Ovary (tissue), 9 donors: Measurements from ENCODE around the gene UBXN2A. TPM values are rescaled to one million over a fixed set of nuclear protein-coding genes. Genes with fewer than 3 reads are reported as not detected.

ENCODE experiments used
- DNase-seq, 5 donors: peaks; one replicate each; pipeline ENCODE4 v3.0.0-alpha.2; 2019 to 2020
- H3K27ac ChIP-seq, 2 donors: fragments of 200-600 bp; one replicate each; pipeline versions ENCODE4 v1.5.1 to v1.8.0; 2019 to 2022
- H3K27me3 ChIP-seq: fragments of 200-600 bp; one replicate; pipeline ENCODE4 v1.8.0; 2022
- H3K36me3 ChIP-seq: fragments of 200-600 bp; sonication (generic); one replicate; pipeline ENCODE4 v1.5.1; 2019
- H3K4me1 ChIP-seq: one replicate; pipeline ENCODE4 v1.8.1; 2013; ENCODE audit warnings: mild to moderate bottlenecking, moderate library complexity; ENCODE audit not compliant: insufficient read depth
- H3K4me3 ChIP-seq: fragments of 200-600 bp; sonication (generic); one replicate; pipeline ENCODE4 v1.5.1; 2017
- H3K9me3 ChIP-seq, 2 donors: fragments of 200-600 bp in 1 of 2; sonication (generic) in 1 of 2; one replicate each; pipeline versions ENCODE4 v1.5.1 to v1.8.1; 2013 to 2019; ENCODE audit warnings: mild to moderate bottlenecking in 1 of 2, moderate library complexity in 1 of 2
- CTCF ChIP-seq, 3 donors: fragments of 450-650 bp in 2 of 3; fragments of 200-600 bp in 1 of 3; IDR thresholded peaks; one replicate each; pipeline versions ENCODE4 v1.5.1 to v1.8.0; 2016 to 2022; ENCODE audit warnings: antibody characterized with exemption in 3 of 3, mild to moderate bottlenecking in 1 of 3
- EP300 ChIP-seq: sonication (generic); formaldehyde crosslinking; IDR thresholded peaks from one replicate; pipeline ENCODE4 v1.6.1; 2017; ENCODE audit warnings: antibody characterized with exemption
- POLR2A ChIP-seq: fragments of 450-650 bp; IDR thresholded peaks from one replicate; pipeline ENCODE4 v1.6.1; 2017; ENCODE audit warnings: antibody characterized with exemption, mild to moderate bottlenecking, moderate library complexity
- WGBS, 3 donors: extraction: QIAGEN DNeasy Blood & Tissue Kit in 1 of 3; methylation state at CpG; one replicate each; pipeline versions ENCODE4 v1.1.5 to v1.1.7; 2013 to 2017; 5-methylcytosine and 5-hydroxymethylcytosine counted together
- intact Hi-C, 4 donors: fragments of 100-400 bp; cut with DNase I; formaldehyde crosslinking; loops; one replicate each; pipeline versions ENCODE4 v1.11.0 to v1.15.1; 2022 to 2023
- polyA plus RNA-seq, 2 donors: library from polyadenylated mRNA; stranded (reverse); fragments of 200-250 nt in 1 of 2; fragments of 350-450 nt in 1 of 2; fragmentation: Illumina TruSeq in 1 of 2; extraction: RNeasy Lipid Tissue Mini Kit (QIAGEN cat#74804) in 1 of 2; gene quantifications; one replicate each; pipeline ENCODE4 v1.2.3, GENCODE V29; 2013 to 2014
- total RNA-seq, 7 donors: library from RNA; depleted of rRNA in 2 of 7; stranded (reverse); fragments of >200 nt in 2 of 7; fragmentation: NEBNext Ultra II Directional in 3 of 7; extraction: Animal tissue kit (Norgen Biotek cat#: 25700) in 3 of 7; gene quantifications; one replicate each; pipeline versions ENCODE4 v1.1.0 to v1.2.4, GENCODE V29; 2016 to 2023
- donor health status: DM: no; HTN: no; CAD: no; lungs with moderate emphysema.
- donor health status: DM: no; HTN: no; CAD: no.
- donor health status: Bipolar disorder and iron deficiency.
- donor health status: DM: yes; HTN: yes; CAD: no.
- donor health status: DM: no; HTN: no; CAD: no.
- donor health status: DM: yes; HTN: yes; CAD: no.

UBXN2A gene
- total and polyA plus RNA-seq, 9 donors, result 6.0 to 16.3 (median 14.0) TPM

GRCh38 chr2:23988371-23988770 lies 48.1 kb downstream of the UBXN2A start:
- intact Hi-C loops, result no loop called here
- H3K27me3 ChIP-seq, result no peaks in the 10 kb centered on the region
- 57 to 69% (median 64%) methylated on average over 2 of the region's 2 CpGs for WGBS, 3 donors
- TF ChIP-seq POLR2A (no peak), EP300 (no peak), CTCF (IDR thresholded peaks at IDR 0.05) (no peak)
- no peaks in the 10 kb centered on the region for H3K4me1 ChIP-seq
- no peak overlapping the region for H3K4me3 ChIP-seq
- no peaks in the 10 kb centered on the region for H3K36me3 ChIP-seq
- H3K9me3 ChIP-seq, result no peaks in the 10 kb centered on the region
- H3K27ac ChIP-seq, result no peak overlapping the region
- DNase-seq, result no peak

GRCh38 chr2:23992931-23993330 lies 52.7 kb downstream of the UBXN2A start:
- 30 to 40% (median 31%) methylated on average over 1 of the region's 1 CpG for WGBS, 3 donors
- no peaks in the 10 kb centered on the region for H3K9me3 ChIP-seq
- H3K4me1 ChIP-seq, result no peaks in the 10 kb centered on the region
- H3K4me3 ChIP-seq, result no peak overlapping the region
- intact Hi-C loops, result no loop called here
- H3K27ac ChIP-seq, result no peak overlapping the region
- TF ChIP-seq EP300 (no peak), POLR2A (no peak), CTCF (IDR thresholded peaks at IDR 0.05) (no peak)
- no peaks in the 10 kb centered on the region for H3K36me3 ChIP-seq
- DNase-seq, result no peak
- no peaks in the 10 kb centered on the region for H3K27me3 ChIP-seq

GRCh38 chr2:23993736-23994269 lies 53.5 kb downstream of the UBXN2A start:
- H3K27ac ChIP-seq, result no peak overlapping the region
- no peak for DNase-seq
- 88 to 93% (median 89%) methylated on average over 8 of the region's 8 CpGs for WGBS, 3 donors

GRCh38 chr2:23994567-23994966 lies 54.3 kb downstream of the UBXN2A start:
- 41 to 50% (median 43%) methylated on average over 1 of the region's 1 CpG for WGBS, 3 donors

More at GRCh38 chr2:23993736-23994269, 53.5 kb downstream of the UBXN2A start:
- Histone ChIP-seq H3K4me1 (no peaks in the 10 kb centered on the region), H3K36me3 (no peaks in the 10 kb centered on the region), H3K4me3 (no peak overlapping the region), H3K27me3 (no peaks in the 10 kb centered on the region), H3K9me3 (no peaks in the 10 kb centered on the region)
- TF ChIP-seq EP300, result no peak
- no peak for TF ChIP-seq POLR2A
- intact Hi-C loops, result no loop called here

More at GRCh38 chr2:23994567-23994966, 54.3 kb downstream of the UBXN2A start:
- H3K4me1 ChIP-seq, result no peaks in the 10 kb centered on the region
- TF ChIP-seq CTCF (IDR thresholded peaks at IDR 0.05) (no peak), EP300 (no peak), POLR2A (no peak)
- H3K4me3 ChIP-seq, result no peak overlapping the region
- H3K27ac ChIP-seq, result no peak overlapping the region
- intact Hi-C loops, result no loop called here
- no peaks in the 10 kb centered on the region for H3K36me3 ChIP-seq
- H3K27me3 ChIP-seq, result no peaks in the 10 kb centered on the region
- no peaks in the 10 kb centered on the region for H3K9me3 ChIP-seq
- DNase-seq, result no peak
